Neural cell (in vitro differentiated cells): ENCODE data around the gene AFF3. TPM values are rescaled to one million over a fixed set of nuclear protein-coding genes. Genes with fewer than 3 reads are reported as not detected.

Source experiments
- H2AFZ ChIP-seq: fragments of 200-600, 300-800 bp; sonication (generic), shearing (Covaris generic); 2 replicates; pipeline ENCODE4 v1.6.0; 2014; ENCODE audit warnings: low read depth, mild to moderate bottlenecking, antibody characterized with exemption, low read length, moderate library complexity
- H3F3A ChIP-seq: fragments of 200-600 bp; shearing (Covaris generic); 2 replicates; pipeline ENCODE4 v1.6.1; 2016; ENCODE audit warnings: mild to moderate bottlenecking, moderate library complexity, mixed read lengths, antibody characterized with exemption, low read length; ENCODE audit not compliant: insufficient read depth, poor library complexity, severe bottlenecking
- H3K27ac ChIP-seq: fragments of 200-600, 300-800 bp; sonication (generic), shearing (Covaris generic); 2 replicates; pipeline ENCODE4 v1.5.1; 2014; ENCODE audit warnings: mild to moderate bottlenecking, low read length, moderate library complexity
- H3K27me3 ChIP-seq: fragments of 300-800, 200-600 bp; sonication (generic), shearing (Covaris generic); 2 replicates; pipeline ENCODE4 v1.6.0; 2014; ENCODE audit warnings: mild to moderate bottlenecking, low read depth, low read length, moderate library complexity; ENCODE audit not compliant: insufficient read depth
- H3K36me3 ChIP-seq: fragments of 300-800, 200-600 bp; sonication (generic), shearing (Covaris generic); 2 replicates; pipeline ENCODE4 v1.5.1; 2014; ENCODE audit warnings: mild to moderate bottlenecking, antibody characterized with exemption, low read length, moderate library complexity; ENCODE audit not compliant: insufficient read depth
- H3K4me2 ChIP-seq: fragments of 300-800, 200-600 bp; sonication (generic), shearing (Covaris generic); 2 replicates; pipeline ENCODE4 v1.6.0; 2014; ENCODE audit warnings: mild to moderate bottlenecking, low read length
- H3K4me3 ChIP-seq: fragments of 300-800, 200-600 bp; sonication (generic), shearing (Covaris generic); 2 replicates; pipeline ENCODE4 v1.5.1; 2014; ENCODE audit warnings: mild to moderate bottlenecking, low read length, moderate library complexity
- H3K79me2 ChIP-seq: fragments of 200-600 bp; shearing (Covaris generic); replicated peaks from 2 replicates; pipeline ENCODE4 v1.6.0; 2014; ENCODE audit warnings: mild to moderate bottlenecking, low read length, moderate library complexity; ENCODE audit not compliant: insufficient read depth
- H3K9ac ChIP-seq: fragments of 300-800, 200-600 bp; sonication (generic), shearing (Covaris generic); 2 replicates; pipeline ENCODE4 v1.6.1; 2016; ENCODE audit warnings: mild to moderate bottlenecking, low read length, mixed read lengths
- H3K9me2 ChIP-seq: fragments of 200-600 bp; shearing (Covaris generic); 2 replicates; pipeline ENCODE4 v1.6.1; 2016; ENCODE audit warnings: mild to moderate bottlenecking, low read length, mixed read lengths; ENCODE audit not compliant: insufficient read depth
- H3K9me3 ChIP-seq: fragments of 200-600, 300-800 bp; sonication (generic), shearing (Covaris generic); 2 replicates; pipeline ENCODE4 v1.6.1; 2016; ENCODE audit warnings: mild to moderate bottlenecking, mixed run types, low read length, moderate library complexity, mixed read lengths
- H4K20me1 ChIP-seq: fragments of 200-600 bp; shearing (Covaris generic); 2 replicates; pipeline ENCODE4 v1.6.1; 2016; ENCODE audit warnings: mild to moderate bottlenecking, mixed run types; ENCODE audit not compliant: insufficient read depth
- EP300 ChIP-seq: fragments of 450-650 bp; conservative IDR thresholded peaks from 2 replicates; pipeline ENCODE4 v1.6.1; 2014; ENCODE audit warnings: antibody characterized with exemption, mild to moderate bottlenecking, moderate library complexity; ENCODE audit not compliant: poor library complexity, severe bottlenecking
- EZH2 ChIP-seq: fragments of 200-600, 300-800 bp; shearing (Covaris generic), sonication (generic); IDR thresholded peaks from 2 replicates; pipeline ENCODE4 v1.6.1; 2014; ENCODE audit warnings: antibody characterized with exemption, low read length, borderline replicate concordance, mild to moderate bottlenecking; ENCODE audit not compliant: insufficient read depth, poor library complexity, severe bottlenecking
- MXI1 ChIP-seq: fragments of 450-650 bp; conservative IDR thresholded peaks from 2 replicates; pipeline ENCODE4 v1.6.1; 2014; ENCODE audit warnings: antibody characterized with exemption, mild to moderate bottlenecking; ENCODE audit not compliant: poor library complexity, severe bottlenecking
- POLR2AphosphoS5 ChIP-seq: IDR thresholded peaks from 2 replicates; pipeline ENCODE4 v1.6.1; 2012
- RAD21 ChIP-seq: fragments of 450-650 bp; conservative IDR thresholded peaks from 2 replicates; pipeline ENCODE4 v1.6.1; 2014; ENCODE audit warnings: antibody characterized with exemption, mild to moderate bottlenecking, moderate library complexity
- SMC3 ChIP-seq: fragments of 450-650 bp; conservative IDR thresholded peaks from 2 replicates; pipeline ENCODE4 v1.6.1; 2014; ENCODE audit warnings: antibody characterized with exemption, mild to moderate bottlenecking, moderate library complexity; ENCODE audit not compliant: poor library complexity
- TAF1 ChIP-seq: IDR thresholded peaks from 2 replicates; pipeline ENCODE4 v1.6.1; 2012; ENCODE audit warnings: low read depth
- polyA plus RNA-seq: library from polyadenylated mRNA; depleted of rRNA; stranded (reverse); fragments of >200 nt; gene quantifications from 2 replicates; pipeline ENCODE4 v1.2.3, GENCODE V29; 2014
- TF ChIP-seq, protein P1 (sequence below): IDR thresholded peaks from 2 replicates; pipeline ENCODE4 v1.6.1; 2012; ENCODE audit warnings: borderline replicate concordance
- TF ChIP-seq, protein P2 (sequence below): fragments of 450-650 bp; IDR thresholded peaks from 2 replicates; pipeline ENCODE4 v1.5.1; 2014; ENCODE audit warnings: antibody characterized with exemption, mild to moderate bottlenecking, moderate library complexity; ENCODE audit not compliant: poor library complexity, severe bottlenecking

AFF3 gene
- polyA plus RNA-seq, 1 donor from 2014 or later: 5.1 TPM

DNA sequence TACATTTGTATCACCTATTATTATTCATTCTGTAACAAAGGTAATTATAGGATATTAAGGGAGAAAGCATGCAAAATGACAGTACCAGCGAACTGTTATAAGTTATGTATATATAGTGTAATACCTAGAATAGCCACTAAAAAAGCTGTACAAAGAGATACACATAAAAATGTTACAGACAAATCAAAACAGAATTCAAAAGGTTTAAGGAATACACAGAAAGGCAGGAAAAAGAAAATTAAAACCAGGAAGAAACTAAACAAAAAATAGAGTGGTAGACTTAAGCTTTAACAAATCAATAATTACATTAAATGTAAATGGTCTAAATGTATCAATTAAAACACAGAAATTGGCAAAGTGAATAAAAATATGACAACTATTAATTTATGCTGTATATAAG, 476.1 kb downstream of the AFF3 start:
- H3K9me2 ChIP-seq: no peaks in the 10 kb centered on the region
- no peak overlapping the region for H3K4me3 ChIP-seq
- no peak overlapping the region for H2AFZ ChIP-seq
- H3K36me3 ChIP-seq: no peaks in the 10 kb centered on the region
- H3K9ac ChIP-seq: no peak overlapping the region
- peaks cover 2% of the 10 kb centered on the region for H3F3A ChIP-seq
- no peaks in the 10 kb centered on the region for H4K20me1 ChIP-seq
- H3K27me3 ChIP-seq: no peaks in the 10 kb centered on the region
- H3K4me2 ChIP-seq: no peak overlapping the region
- no peaks in the 10 kb centered on the region for H3K79me2 ChIP-seq
- no peak overlapping the region for H3K27ac ChIP-seq
- H3K9me3 ChIP-seq: no peaks in the 10 kb centered on the region
- TF ChIP-seq POLR2AphosphoS5 (no peak), RAD21 (no peak), EZH2 (no peak), EP300 (no peak), MXI1 (no peak), SMC3 (no peak), TAF1 (no peak)
- TF ChIP-seq, protein P1, sequence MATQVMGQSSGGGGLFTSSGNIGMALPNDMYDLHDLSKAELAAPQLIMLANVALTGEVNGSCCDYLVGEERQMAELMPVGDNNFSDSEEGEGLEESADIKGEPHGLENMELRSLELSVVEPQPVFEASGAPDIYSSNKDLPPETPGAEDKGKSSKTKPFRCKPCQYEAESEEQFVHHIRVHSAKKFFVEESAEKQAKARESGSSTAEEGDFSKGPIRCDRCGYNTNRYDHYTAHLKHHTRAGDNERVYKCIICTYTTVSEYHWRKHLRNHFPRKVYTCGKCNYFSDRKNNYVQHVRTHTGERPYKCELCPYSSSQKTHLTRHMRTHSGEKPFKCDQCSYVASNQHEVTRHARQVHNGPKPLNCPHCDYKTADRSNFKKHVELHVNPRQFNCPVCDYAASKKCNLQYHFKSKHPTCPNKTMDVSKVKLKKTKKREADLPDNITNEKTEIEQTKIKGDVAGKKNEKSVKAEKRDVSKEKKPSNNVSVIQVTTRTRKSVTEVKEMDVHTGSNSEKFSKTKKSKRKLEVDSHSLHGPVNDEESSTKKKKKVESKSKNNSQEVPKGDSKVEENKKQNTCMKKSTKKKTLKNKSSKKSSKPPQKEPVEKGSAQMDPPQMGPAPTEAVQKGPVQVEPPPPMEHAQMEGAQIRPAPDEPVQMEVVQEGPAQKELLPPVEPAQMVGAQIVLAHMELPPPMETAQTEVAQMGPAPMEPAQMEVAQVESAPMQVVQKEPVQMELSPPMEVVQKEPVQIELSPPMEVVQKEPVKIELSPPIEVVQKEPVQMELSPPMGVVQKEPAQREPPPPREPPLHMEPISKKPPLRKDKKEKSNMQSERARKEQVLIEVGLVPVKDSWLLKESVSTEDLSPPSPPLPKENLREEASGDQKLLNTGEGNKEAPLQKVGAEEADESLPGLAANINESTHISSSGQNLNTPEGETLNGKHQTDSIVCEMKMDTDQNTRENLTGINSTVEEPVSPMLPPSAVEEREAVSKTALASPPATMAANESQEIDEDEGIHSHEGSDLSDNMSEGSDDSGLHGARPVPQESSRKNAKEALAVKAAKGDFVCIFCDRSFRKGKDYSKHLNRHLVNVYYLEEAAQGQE: no peak
- TF ChIP-seq, protein P2, sequence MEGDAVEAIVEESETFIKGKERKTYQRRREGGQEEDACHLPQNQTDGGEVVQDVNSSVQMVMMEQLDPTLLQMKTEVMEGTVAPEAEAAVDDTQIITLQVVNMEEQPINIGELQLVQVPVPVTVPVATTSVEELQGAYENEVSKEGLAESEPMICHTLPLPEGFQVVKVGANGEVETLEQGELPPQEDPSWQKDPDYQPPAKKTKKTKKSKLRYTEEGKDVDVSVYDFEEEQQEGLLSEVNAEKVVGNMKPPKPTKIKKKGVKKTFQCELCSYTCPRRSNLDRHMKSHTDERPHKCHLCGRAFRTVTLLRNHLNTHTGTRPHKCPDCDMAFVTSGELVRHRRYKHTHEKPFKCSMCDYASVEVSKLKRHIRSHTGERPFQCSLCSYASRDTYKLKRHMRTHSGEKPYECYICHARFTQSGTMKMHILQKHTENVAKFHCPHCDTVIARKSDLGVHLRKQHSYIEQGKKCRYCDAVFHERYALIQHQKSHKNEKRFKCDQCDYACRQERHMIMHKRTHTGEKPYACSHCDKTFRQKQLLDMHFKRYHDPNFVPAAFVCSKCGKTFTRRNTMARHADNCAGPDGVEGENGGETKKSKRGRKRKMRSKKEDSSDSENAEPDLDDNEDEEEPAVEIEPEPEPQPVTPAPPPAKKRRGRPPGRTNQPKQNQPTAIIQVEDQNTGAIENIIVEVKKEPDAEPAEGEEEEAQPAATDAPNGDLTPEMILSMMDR: no peak

DNA sequence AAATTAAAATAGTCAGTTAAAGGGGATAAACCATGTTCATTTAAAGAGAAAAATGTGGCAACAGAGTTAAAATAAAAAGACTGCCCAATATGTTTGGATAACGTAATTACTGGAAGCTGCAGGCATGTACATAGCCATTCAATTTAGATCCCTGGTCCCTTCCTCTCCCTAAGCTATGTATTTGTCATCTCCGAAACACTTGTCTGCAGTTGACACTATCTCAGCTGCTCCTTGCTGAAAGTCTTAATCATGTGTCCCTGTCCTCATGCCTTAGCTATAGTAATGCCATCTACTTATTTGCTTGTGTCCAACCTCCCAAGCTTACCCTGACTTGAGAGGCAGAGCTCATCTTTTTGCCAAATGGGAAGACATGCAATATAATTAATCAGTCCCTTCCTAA, 478.7 kb downstream of the AFF3 start:
- no peak for TF ChIP-seq MXI1
- TF ChIP-seq RAD21: no peak
- TF ChIP-seq, protein P1: no peak
- no peak for TF ChIP-seq EZH2
- no peak for TF ChIP-seq SMC3
- H3K9ac ChIP-seq: no peak overlapping the region
- H3F3A ChIP-seq: peaks cover 2% of the 10 kb centered on the region
- no peaks in the 10 kb centered on the region for H3K9me2 ChIP-seq
- H3K36me3 ChIP-seq: no peaks in the 10 kb centered on the region
- H3K4me3 ChIP-seq: no peak overlapping the region
- H3K9me3 ChIP-seq: no peaks in the 10 kb centered on the region
- H3K27ac ChIP-seq: no peak overlapping the region
- no peaks in the 10 kb centered on the region for H4K20me1 ChIP-seq
- H3K27me3 ChIP-seq: no peaks in the 10 kb centered on the region
- H3K79me2 ChIP-seq: no peaks in the 10 kb centered on the region
- H2AFZ ChIP-seq: no peak overlapping the region
- no peak overlapping the region for H3K4me2 ChIP-seq
